ENCODE measurements around the gene ABHD4. TPM values are rescaled to one million over a fixed set of nuclear protein-coding genes. Genes with fewer than 3 reads are reported as not detected.

Gene ABHD4
- total and polyA plus RNA-seq, 10 of the 15 experiments (the other 5 are each of a cell fraction or from before 2014, with no cell fraction given) = 5.4 to 28.7 (median 10.8) TPM

- TF ChIP-seq USF2 (IDR thresholded peaks at IDR 0.05; ENCODE audit: borderline replicate concordance, low read depth, low read length) (no peak), POLR2A (IDR thresholded peaks at IDR 0.05; ENCODE audit: low read depth, low read length) (no peak), ZBTB4 (CRISPR knock-in tag; IDR thresholded peaks at IDR 0.05) (no peak), ASH2L (IDR thresholded peaks at IDR 0.05; ENCODE audit: borderline replicate concordance, low read depth) (no peak), NKRF (conservative IDR thresholded peaks at IDR 0.05) (peak; percentile 71), CBX3 (IDR thresholded peaks at IDR 0.05; ENCODE audit: borderline replicate concordance, low read depth) (no peak), JUNB (IDR thresholded peaks at IDR 0.05) (peak; percentile 39; the same call in 1 of the 2 replicates), EP300 (IDR thresholded peaks at IDR 0.05; ENCODE audit: borderline replicate concordance in 1 of 2, control insufficient read depth in 1 of 2, low read depth in 2 of 2, low read length in 2 of 2) (no peak), NFIC (IDR thresholded peaks at IDR 0.05; ENCODE audit: low read depth, low read length) (peak; percentile 83), KDM1A (IDR thresholded peaks at IDR 0.05; ENCODE audit: borderline replicate concordance) (no peak), RAD51 (IDR thresholded peaks at IDR 0.05) (no peak), CTCF (IDR thresholded peaks at IDR 0.05 in 2 of 3, conservative IDR thresholded peaks at IDR 0.05 in 1 of 3; ENCODE audit: control insufficient read depth in 2 of 3, extremely low read depth in 1 of 3, insufficient read depth in 1 of 3, low read depth in 3 of 3, low read length in 3 of 3) (no peak), TCF12 (IDR thresholded peaks at IDR 0.05; ENCODE audit: low read depth, low read length) (no peak), E2F8 (IDR thresholded peaks at IDR 0.05; ENCODE audit: low read depth, partially characterized antibody) (no peak), TCF3 (IDR thresholded peaks at IDR 0.05; ENCODE audit: borderline replicate concordance, insufficient read depth, low read depth, low read length) (no peak), BHLHE40 (IDR thresholded peaks at IDR 0.05; ENCODE audit: borderline replicate concordance in 1 of 2, low read depth in 2 of 2, low read length in 1 of 2) (no peak), CEBPB (IDR thresholded peaks at IDR 0.05; ENCODE audit: borderline replicate concordance in 1 of 2, low read depth in 2 of 2, low read length in 2 of 2) (no peak), RELA (IDR thresholded peaks at IDR 0.05; ENCODE audit: borderline replicate concordance, partially characterized antibody) (no peak)
Measured at GRCh38 chr14:22588526-22589095, 9.5 kb upstream of the ABHD4 start (continued).
